Activated CD8-positive, alpha-beta T cell treated with anti-CD3 and anti-CD28 coated beads for 36 hours (primary cell): ENCODE data around the gene STK33. TPM values are rescaled to one million over a fixed set of nuclear protein-coding genes. Genes with fewer than 3 reads are reported as not detected.

ENCODE experiments used
- ATAC-seq: fragments of 200-7000 bp; cut with Tn5 transposase; one replicate; pipeline ENCODE4 v1.10.0; 2021; ENCODE audit warnings: mild to moderate bottlenecking, moderate library complexity
- CTCF ChIA-PET: fragments of 350-600 bp; sonication (Branson Sonifier 250); formaldehyde crosslinking; loops from one replicate; lab custom pipeline; 2021; ENCODE audit warnings: antibody characterized with exemption; lab: Charles Lee
- POLR2A ChIA-PET: fragments of 350-600 bp; sonication (Branson Sonifier 250); formaldehyde crosslinking; loops from one replicate; lab custom pipeline; 2021; ENCODE audit warnings: antibody characterized with exemption; lab: Charles Lee
- DNase-seq: peaks from one replicate; pipeline ENCODE4 v3.0.0-alpha.2; 2020
- H3K27ac Mint-ChIP-seq: one replicate; pipeline ENCODE4 v1.8.0; 2021; ENCODE audit warnings: mild to moderate bottlenecking, mixed read lengths
- H3K27me3 Mint-ChIP-seq: one replicate; pipeline ENCODE4 v1.8.0; 2021; ENCODE audit warnings: mixed read lengths
- H3K36me3 Mint-ChIP-seq: one replicate; pipeline ENCODE4 v1.8.0; 2021; ENCODE audit warnings: low read depth, mixed read lengths
- H3K4me1 Mint-ChIP-seq: one replicate; pipeline ENCODE4 v1.8.0; 2021; ENCODE audit warnings: low read depth, mixed read lengths
- H3K4me3 Mint-ChIP-seq: one replicate; pipeline ENCODE4 v1.8.0; 2021; ENCODE audit warnings: mild to moderate bottlenecking, moderate library complexity, mixed read lengths
- H3K9me3 Mint-ChIP-seq: one replicate; pipeline ENCODE4 v1.8.0; 2021; ENCODE audit warnings: mixed read lengths
- CTCF ChIP-seq: fragments of 200-600 bp; IDR thresholded peaks from one replicate; pipeline ENCODE4 v1.8.0; 2022; ENCODE audit warnings: antibody characterized with exemption, mild to moderate bottlenecking
- intact Hi-C: fragments of 100-400 bp; cut with micrococcal nuclease; formaldehyde crosslinking; loops from one replicate; pipeline ENCODE4 v1.10.0; 2022
- total RNA-seq, 2 experiments: library from RNA; stranded (reverse); gene quantifications; one replicate each; pipeline ENCODE4 v1.2.3, GENCODE V29; 2021

The STK33 gene
- total RNA-seq, 2 experiments from 2014 or later, result 1.3 to 3.6 TPM

- H3K27me3 Mint-ChIP-seq, result no peaks in the 10 kb centered on the region
- no peak for ATAC-seq
- TF ChIP-seq CTCF, result no peak
- POLR2A ChIA-PET, result interaction anchor here (0.5 kb wide), 1 partner anchor 119 kb away, joined by 3 read pairs; no protein-coding TSS in a partner anchor
- H3K9me3 Mint-ChIP-seq, result no peaks in the 10 kb centered on the region
- no peak for DNase-seq
- CTCF ChIA-PET, result no interaction called here
- no peaks in the 10 kb centered on the region for H3K4me1 Mint-ChIP-seq
- no peaks in the 10 kb centered on the region for H3K36me3 Mint-ChIP-seq
- no peak overlapping the region for H3K27ac Mint-ChIP-seq
- no peak overlapping the region for H3K4me3 Mint-ChIP-seq
- intact Hi-C loops, result no loop called here
These were observed 203.0 kb downstream of the STK33 start for GRCh38 chr11:8390851-8391612.

GRCh38 chr11:8389029-8389996 is 204.7 kb downstream of the STK33 start:
- no peaks in the 10 kb centered on the region for H3K27me3 Mint-ChIP-seq
- H3K36me3 Mint-ChIP-seq, result no peaks in the 10 kb centered on the region
- H3K4me3 Mint-ChIP-seq, result no peak overlapping the region
- intact Hi-C loops, result no loop called here
- CTCF ChIA-PET, result no interaction called here
- H3K4me1 Mint-ChIP-seq, result no peaks in the 10 kb centered on the region
- no peak for TF ChIP-seq CTCF
- H3K27ac Mint-ChIP-seq, result no peak overlapping the region
- no peak for DNase-seq
- ATAC-seq, result no peak
- POLR2A ChIA-PET, result no interaction called here
- H3K9me3 Mint-ChIP-seq, result no peaks in the 10 kb centered on the region

- ATAC-seq (no peak), DNase-seq (no peak)
- Mint-ChIP-seq H3K9me3 (no peaks in the 10 kb centered on the region), H3K4me3 (no peak overlapping the region), H3K27ac (no peak overlapping the region), H3K36me3 (no peaks in the 10 kb centered on the region), H3K27me3 (no peaks in the 10 kb centered on the region), H3K4me1 (no peaks in the 10 kb centered on the region)
- intact Hi-C loops, result no loop called here
- TF ChIP-seq CTCF, result no peak
- CTCF ChIA-PET, result no interaction called here
- POLR2A ChIA-PET, result no interaction called here
These were observed 206.3 kb downstream of the STK33 start for GRCh38 chr11:8387693-8388092.

- TF ChIP-seq CTCF, result no peak
- ChIA-PET CTCF (no interaction called here), POLR2A (no interaction called here)
- Mint-ChIP-seq H3K4me3 (no peak overlapping the region), H3K27me3 (no peaks in the 10 kb centered on the region), H3K36me3 (no peaks in the 10 kb centered on the region), H3K9me3 (no peaks in the 10 kb centered on the region), H3K27ac (no peak overlapping the region), H3K4me1 (no peaks in the 10 kb centered on the region)
- DNase-seq (no peak), ATAC-seq (no peak)
- intact Hi-C loops, result no loop called here
These were observed 206.9 kb downstream of the STK33 start for GRCh38 chr11:8387141-8387540.
